ENCODE measurements around the gene FHAD1. TPM values are rescaled to one million over a fixed set of nuclear protein-coding genes. Genes with fewer than 3 reads are reported as not detected.

Gene FHAD1
- polyA plus RNA-seq, 1 donor, result 0.79 TPM

- no peaks in the 10 kb centered on the region for H3K27me3 ChIP-seq (ENCODE audit: control insufficient read depth, insufficient read depth, low read length)
- 40% methylated on average over 2 of the region's 20 CpGs for WGBS (ENCODE audit: insufficient coverage, low lambda C conversion rate)
- no peak overlapping the region for H3K4me3 ChIP-seq (ENCODE audit: low read length)
- no peak overlapping the region for H3K27ac ChIP-seq (ENCODE audit: low read length)
- H3K36me3 ChIP-seq (ENCODE audit: control insufficient read depth, insufficient read depth, low read length), result no peaks in the 10 kb centered on the region
- no peaks in the 10 kb centered on the region for H3K9me3 ChIP-seq (ENCODE audit: control insufficient read depth, low read depth, low read length)
- no peaks in the 10 kb centered on the region for H3K4me1 ChIP-seq (ENCODE audit: control insufficient read depth, insufficient read depth, low read length)
- DNase-seq, result peak; percentile 12 to 48
Measured at GRCh38 chr1:15261155-15262002, 14.4 kb downstream of the FHAD1 start.

- no peaks in the 10 kb centered on the region for H3K9me3 ChIP-seq (ENCODE audit: control insufficient read depth, low read depth, low read length)
- H3K27me3 ChIP-seq (ENCODE audit: control insufficient read depth, insufficient read depth, low read length), result no peaks in the 10 kb centered on the region
- no peak overlapping the region for H3K4me3 ChIP-seq (ENCODE audit: low read length)
- H3K36me3 ChIP-seq (ENCODE audit: control insufficient read depth, insufficient read depth, low read length), result no peaks in the 10 kb centered on the region
- no peak for DNase-seq
- H3K4me1 ChIP-seq (ENCODE audit: control insufficient read depth, insufficient read depth, low read length), result no peaks in the 10 kb centered on the region
- 100% methylated on average over 1 of the region's 2 CpGs for WGBS (ENCODE audit: insufficient coverage, low lambda C conversion rate)
- no peak overlapping the region for H3K27ac ChIP-seq (ENCODE audit: low read length)
Measured at GRCh38 chr1:15262003-15262377, 15.0 kb downstream of the FHAD1 start.

- Histone ChIP-seq H3K9me3 (ENCODE audit: control insufficient read depth, low read depth, low read length) (no peaks in the 10 kb centered on the region), H3K4me1 (ENCODE audit: control insufficient read depth, insufficient read depth, low read length) (no peaks in the 10 kb centered on the region), H3K27ac (ENCODE audit: low read length) (no peak overlapping the region), H3K36me3 (ENCODE audit: control insufficient read depth, insufficient read depth, low read length) (no peaks in the 10 kb centered on the region), H3K4me3 (ENCODE audit: low read length) (no peak overlapping the region), H3K27me3 (ENCODE audit: control insufficient read depth, insufficient read depth, low read length) (no peaks in the 10 kb centered on the region)
- 93% methylated on average over 3 of the region's 5 CpGs for WGBS (ENCODE audit: insufficient coverage, low lambda C conversion rate)
- DNase-seq, result no peak
Measured at GRCh38 chr1:15262706-15263105, 15.7 kb downstream of the FHAD1 start.

GRCh38 chr1:15264769-15265168 is 17.7 kb downstream of the FHAD1 start:
- Histone ChIP-seq H3K27me3 (ENCODE audit: control insufficient read depth, insufficient read depth, low read length) (no peaks in the 10 kb centered on the region), H3K27ac (ENCODE audit: low read length) (no peak overlapping the region), H3K4me3 (ENCODE audit: low read length) (no peak overlapping the region), H3K36me3 (ENCODE audit: control insufficient read depth, insufficient read depth, low read length) (no peaks in the 10 kb centered on the region), H3K4me1 (ENCODE audit: control insufficient read depth, insufficient read depth, low read length) (no peaks in the 10 kb centered on the region), H3K9me3 (ENCODE audit: control insufficient read depth, low read depth, low read length) (no peaks in the 10 kb centered on the region)
- no peak for DNase-seq
- WGBS (ENCODE audit: insufficient coverage, low lambda C conversion rate), result no CpG with 5 or more reads among the region's 2 CpGs

GRCh38 chr1:15271196-15271595 is 24.2 kb downstream of the FHAD1 start:
- no peak overlapping the region for H3K27ac ChIP-seq (ENCODE audit: low read length)

GRCh38 chr1:15272009-15272781 is 25.2 kb downstream of the FHAD1 start:
- no peaks in the 10 kb centered on the region for H3K27me3 ChIP-seq (ENCODE audit: control insufficient read depth, insufficient read depth, low read length)
- peaks cover 7% of the 10 kb centered on the region for H3K4me1 ChIP-seq (ENCODE audit: control insufficient read depth, insufficient read depth, low read length)
- H3K27ac ChIP-seq (ENCODE audit: low read length), result no peak overlapping the region
- no peaks in the 10 kb centered on the region for H3K9me3 ChIP-seq (ENCODE audit: control insufficient read depth, low read depth, low read length)
- DNase-seq, result peak; percentile 70 to 75
- H3K4me3 ChIP-seq (ENCODE audit: low read length), result no peak overlapping the region
- no peaks in the 10 kb centered on the region for H3K36me3 ChIP-seq (ENCODE audit: control insufficient read depth, insufficient read depth, low read length)
- no CpG with 5 or more reads among the region's 26 CpGs for WGBS (ENCODE audit: insufficient coverage, low lambda C conversion rate)

More at GRCh38 chr1:15271196-15271595, 24.2 kb downstream of the FHAD1 start:
- DNase-seq, result no peak
- no CpG with 5 or more reads among the region's 7 CpGs for WGBS (ENCODE audit: insufficient coverage, low lambda C conversion rate)
- Histone ChIP-seq H3K27me3 (ENCODE audit: control insufficient read depth, insufficient read depth, low read length) (no peaks in the 10 kb centered on the region), H3K9me3 (ENCODE audit: control insufficient read depth, low read depth, low read length) (no peaks in the 10 kb centered on the region), H3K36me3 (ENCODE audit: control insufficient read depth, insufficient read depth, low read length) (no peaks in the 10 kb centered on the region), H3K4me1 (ENCODE audit: control insufficient read depth, insufficient read depth, low read length) (peaks cover 7% of the 10 kb centered on the region), H3K4me3 (ENCODE audit: low read length) (no peak overlapping the region)

GRCh38 chr1:15272782-15273127 is 25.7 kb downstream of the FHAD1 start:
- H3K9me3 ChIP-seq (ENCODE audit: control insufficient read depth, low read depth, low read length), result no peaks in the 10 kb centered on the region
- no CpG with 5 or more reads among the region's 7 CpGs for WGBS (ENCODE audit: insufficient coverage, low lambda C conversion rate)
- no peak for DNase-seq

GRCh38 chr1:15273274-15273673 is 26.3 kb downstream of the FHAD1 start:
- WGBS (ENCODE audit: insufficient coverage, low lambda C conversion rate), result 30% methylated on average over 2 of the region's 2 CpGs
- Histone ChIP-seq H3K27me3 (ENCODE audit: control insufficient read depth, insufficient read depth, low read length) (no peaks in the 10 kb centered on the region), H3K36me3 (ENCODE audit: control insufficient read depth, insufficient read depth, low read length) (no peaks in the 10 kb centered on the region), H3K27ac (ENCODE audit: low read length) (no peak overlapping the region), H3K4me1 (ENCODE audit: control insufficient read depth, insufficient read depth, low read length) (peaks cover 7% of the 10 kb centered on the region), H3K9me3 (ENCODE audit: control insufficient read depth, low read depth, low read length) (no peaks in the 10 kb centered on the region), H3K4me3 (ENCODE audit: low read length) (no peak overlapping the region)
- DNase-seq, result peak in 1 of 2 donors; percentile 40

More at GRCh38 chr1:15272782-15273127, 25.7 kb downstream of the FHAD1 start:
- Histone ChIP-seq H3K4me3 (ENCODE audit: low read length) (no peak overlapping the region), H3K27me3 (ENCODE audit: control insufficient read depth, insufficient read depth, low read length) (no peaks in the 10 kb centered on the region), H3K36me3 (ENCODE audit: control insufficient read depth, insufficient read depth, low read length) (no peaks in the 10 kb centered on the region), H3K4me1 (ENCODE audit: control insufficient read depth, insufficient read depth, low read length) (peaks cover 7% of the 10 kb centered on the region), H3K27ac (ENCODE audit: low read length) (no peak overlapping the region)

GRCh38 chr1:15275921-15276683 is 29.1 kb downstream of the FHAD1 start:
- no peak overlapping the region for H3K4me3 ChIP-seq (ENCODE audit: low read length)
- H3K9me3 ChIP-seq (ENCODE audit: control insufficient read depth, low read depth, low read length), result no peaks in the 10 kb centered on the region
- H3K4me1 ChIP-seq (ENCODE audit: control insufficient read depth, insufficient read depth, low read length), result peaks cover 7% of the 10 kb centered on the region
- 100% methylated on average over 1 of the region's 10 CpGs for WGBS (ENCODE audit: insufficient coverage, low lambda C conversion rate)
- H3K27me3 ChIP-seq (ENCODE audit: control insufficient read depth, insufficient read depth, low read length), result no peaks in the 10 kb centered on the region
- H3K27ac ChIP-seq (ENCODE audit: low read length), result no peak overlapping the region
- no peaks in the 10 kb centered on the region for H3K36me3 ChIP-seq (ENCODE audit: control insufficient read depth, insufficient read depth, low read length)
- DNase-seq, result no peak

All from large intestine (tissue), 3 donors.